HG02970 (cell line): ENCODE results near the gene PTPRF.

Experiments
- ATAC-seq: cut with Tn5 transposase; IDR thresholded peaks from one replicate; pipeline ENCODE4 v1.9.1; 2021; ENCODE audit warnings: mild to moderate bottlenecking, moderate library complexity, moderate number of reproducible peaks; ENCODE audit not compliant: unreplicated experiment, low FRiP score

Gene PTPRF

DNA sequence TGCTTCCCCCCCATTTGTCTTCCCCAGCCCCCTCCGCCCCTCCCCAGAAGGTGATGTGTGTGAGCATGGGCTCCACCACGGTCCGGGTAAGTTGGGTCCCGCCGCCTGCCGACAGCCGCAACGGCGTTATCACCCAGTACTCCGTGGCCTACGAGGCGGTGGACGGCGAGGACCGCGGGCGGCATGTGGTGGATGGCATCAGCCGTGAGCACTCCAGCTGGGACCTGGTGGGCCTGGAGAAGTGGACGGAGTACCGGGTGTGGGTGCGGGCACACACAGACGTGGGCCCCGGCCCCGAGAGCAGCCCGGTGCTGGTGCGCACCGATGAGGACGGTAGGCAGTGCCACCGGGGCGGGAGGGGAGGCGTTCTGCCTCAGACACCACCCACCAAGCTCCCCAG, 67.0 kb downstream of the PTPRF start:
- ATAC-seq = no peak

DNA sequence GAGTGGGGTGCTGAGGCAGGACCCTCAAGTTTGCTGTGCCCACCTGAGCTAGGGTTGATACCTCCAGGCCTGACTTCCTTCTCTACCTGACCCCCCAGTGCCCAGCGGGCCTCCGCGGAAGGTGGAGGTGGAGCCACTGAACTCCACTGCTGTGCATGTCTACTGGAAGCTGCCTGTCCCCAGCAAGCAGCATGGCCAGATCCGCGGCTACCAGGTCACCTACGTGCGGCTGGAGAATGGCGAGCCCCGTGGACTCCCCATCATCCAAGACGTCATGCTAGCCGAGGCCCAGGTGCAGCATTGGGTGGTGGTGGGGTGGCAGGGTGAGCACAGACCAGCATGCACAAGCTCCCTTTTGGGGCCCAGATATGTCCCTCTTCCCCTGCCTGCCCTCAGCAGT, 67.9 kb downstream of the PTPRF start:
- no peak for ATAC-seq

DNA sequence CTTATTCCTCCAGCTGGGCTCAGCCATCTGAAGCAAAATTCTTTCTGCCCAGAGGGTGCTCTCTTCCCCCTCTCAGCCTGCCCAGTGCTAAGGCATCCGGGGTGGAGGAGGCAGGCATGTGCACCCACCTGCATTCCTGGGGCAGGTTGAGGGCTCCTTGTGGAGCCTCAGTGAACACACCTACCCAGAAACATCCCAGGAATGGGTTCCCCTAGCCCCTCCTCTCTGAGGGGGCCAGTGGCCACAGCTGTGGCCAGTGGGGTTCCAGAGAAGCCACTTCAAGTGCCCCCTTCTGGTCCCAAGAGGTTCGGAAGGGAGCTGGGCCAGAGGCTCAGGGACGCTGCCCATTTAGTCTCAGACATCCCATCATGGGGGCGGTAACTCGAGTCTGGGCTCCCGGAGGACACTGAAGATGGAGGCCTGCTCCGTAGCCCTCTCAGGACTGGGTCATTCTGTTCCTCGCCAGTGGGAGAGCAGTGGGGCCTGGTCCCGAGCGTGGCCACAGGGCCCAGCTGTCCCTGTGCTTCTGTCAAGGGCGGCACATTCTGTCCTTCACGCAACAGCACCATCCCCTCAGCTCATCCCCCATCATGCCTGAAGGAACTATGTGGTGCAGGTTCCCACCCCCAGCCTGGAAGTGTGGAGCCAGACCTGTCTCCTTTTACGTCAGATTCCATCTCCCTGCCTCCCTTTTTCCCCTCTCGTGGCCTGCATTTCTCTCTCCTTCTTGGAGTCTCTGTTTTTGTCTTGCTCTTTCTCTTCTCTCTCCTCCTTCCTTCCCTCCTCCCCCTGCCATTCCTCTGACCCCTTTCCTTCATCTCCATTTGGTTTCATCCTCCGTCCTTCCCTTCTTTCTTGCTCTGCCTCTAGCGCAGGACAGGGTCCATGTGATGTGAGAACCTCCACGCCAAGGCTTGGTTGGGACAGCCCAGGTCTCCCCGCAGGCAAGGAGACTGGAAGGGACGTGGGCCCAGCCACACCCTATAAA, 69.6 kb downstream of the PTPRF start:
- no peak for ATAC-seq

DNA sequence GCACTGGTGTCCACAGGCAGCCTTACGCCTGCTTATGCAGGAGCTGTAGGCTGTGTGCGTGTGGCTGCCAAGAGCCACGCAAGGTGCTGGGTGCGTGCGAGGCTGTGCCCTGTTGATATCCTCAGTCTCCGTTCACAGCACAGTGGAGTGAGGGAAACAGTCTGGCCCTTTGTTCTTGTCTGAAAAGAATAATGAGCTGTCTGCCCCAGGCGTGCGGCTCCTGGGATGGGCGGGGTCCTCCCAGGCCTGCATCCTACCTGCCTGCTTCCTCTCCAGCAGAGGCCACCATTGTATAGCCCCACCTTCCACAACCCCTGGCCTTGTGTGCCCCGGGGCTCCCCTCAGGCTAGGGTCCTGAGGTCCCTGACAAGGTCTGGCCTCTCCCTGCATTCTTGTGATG, 72.3 kb downstream of the PTPRF start:
- ATAC-seq = no peak

DNA sequence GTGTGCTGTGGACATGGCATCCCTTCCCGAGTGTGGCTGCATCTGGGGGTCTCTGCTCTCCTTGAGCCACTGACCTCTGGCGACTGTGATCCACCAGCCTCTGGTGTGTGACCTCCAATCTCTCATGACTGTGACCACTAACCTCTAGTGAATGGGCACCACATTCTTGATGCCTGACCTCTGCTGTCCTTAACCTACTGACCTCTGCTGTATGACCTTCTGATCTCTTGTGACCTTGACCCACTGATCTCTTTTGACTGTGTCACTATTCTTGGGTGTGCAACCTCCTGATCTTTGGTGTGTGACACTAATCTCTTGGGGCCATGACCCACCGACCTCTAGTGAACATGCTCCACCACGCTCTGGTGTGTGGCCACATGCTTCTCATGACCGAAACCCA, 73.5 kb downstream of the PTPRF start:
- no peak for ATAC-seq

DNA sequence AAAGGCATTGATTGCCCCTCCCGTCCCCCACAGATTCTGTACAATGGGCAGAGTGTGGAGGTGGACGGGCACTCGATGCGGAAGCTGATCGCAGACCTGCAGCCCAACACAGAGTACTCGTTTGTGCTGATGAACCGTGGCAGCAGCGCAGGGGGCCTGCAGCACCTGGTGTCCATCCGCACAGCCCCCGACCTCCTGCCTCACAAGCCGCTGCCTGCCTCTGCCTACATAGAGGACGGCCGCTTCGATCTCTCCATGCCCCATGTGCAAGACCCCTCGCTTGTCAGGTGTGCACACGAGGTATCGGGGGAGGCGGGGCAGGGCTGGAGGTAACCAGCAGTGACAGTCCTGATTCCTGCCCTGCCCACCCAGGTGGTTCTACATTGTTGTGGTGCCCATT, 74.5 kb downstream of the PTPRF start:
- ATAC-seq = no peak

DNA sequence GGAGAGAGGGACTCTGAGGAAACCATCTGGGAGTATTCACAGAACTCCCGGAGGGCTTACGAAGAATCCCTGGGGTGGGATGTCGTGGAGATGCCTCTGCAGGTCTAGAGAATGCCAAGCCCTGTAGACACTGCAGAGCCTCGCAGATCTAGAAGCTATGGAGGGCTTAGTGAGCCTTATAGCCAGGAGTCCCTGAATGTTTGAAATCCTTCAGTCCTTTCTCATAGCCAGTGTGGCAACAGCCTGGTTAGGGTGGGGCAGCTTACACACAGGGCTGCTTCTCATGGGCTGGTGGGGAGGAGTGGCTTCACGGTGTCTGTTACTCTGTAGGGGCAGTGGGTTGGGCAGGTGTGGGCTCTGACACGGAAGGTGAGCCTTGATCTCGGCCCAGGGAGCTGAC, 75.1 kb downstream of the PTPRF start:
- no peak for ATAC-seq

DNA sequence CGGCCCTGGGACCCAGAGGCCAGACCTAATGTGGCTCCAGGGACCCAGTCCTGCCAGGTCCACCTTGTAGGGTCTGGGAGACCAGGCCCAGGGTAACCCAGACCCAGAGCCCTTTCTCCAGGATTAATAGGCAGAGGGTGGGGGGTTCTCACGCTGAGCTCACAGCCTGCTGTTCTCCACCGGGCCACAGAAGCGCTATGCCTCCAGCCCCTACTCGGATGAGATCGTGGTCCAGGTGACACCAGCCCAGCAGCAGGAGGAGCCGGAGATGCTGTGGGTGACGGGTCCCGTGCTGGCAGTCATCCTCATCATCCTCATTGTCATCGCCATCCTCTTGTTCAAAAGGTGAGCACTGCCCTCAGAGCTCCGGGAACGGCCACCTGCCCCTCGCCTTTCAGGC, 75.9 kb downstream of the PTPRF start:
- ATAC-seq = no peak

DNA sequence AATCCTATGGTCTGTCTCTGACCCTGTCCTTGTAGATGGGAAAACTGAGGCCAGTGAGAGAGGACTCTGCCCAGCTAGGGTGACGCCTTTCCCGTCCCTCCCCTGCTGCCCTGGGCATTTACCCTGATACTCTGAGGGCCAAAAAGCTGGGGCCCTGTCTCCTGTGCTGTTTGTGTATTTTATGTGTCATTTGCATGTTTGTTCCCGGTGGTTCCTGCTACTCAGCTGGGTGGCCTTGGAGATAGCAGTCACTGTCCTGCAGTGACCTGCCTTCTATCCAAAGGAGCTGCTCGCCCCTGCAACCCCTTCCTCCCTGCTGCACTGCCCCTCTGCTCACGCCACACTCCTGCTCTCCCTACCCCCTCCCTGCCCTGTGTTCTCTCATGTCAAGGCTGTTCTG, 78.1 kb downstream of the PTPRF start:
- no peak for ATAC-seq

DNA sequence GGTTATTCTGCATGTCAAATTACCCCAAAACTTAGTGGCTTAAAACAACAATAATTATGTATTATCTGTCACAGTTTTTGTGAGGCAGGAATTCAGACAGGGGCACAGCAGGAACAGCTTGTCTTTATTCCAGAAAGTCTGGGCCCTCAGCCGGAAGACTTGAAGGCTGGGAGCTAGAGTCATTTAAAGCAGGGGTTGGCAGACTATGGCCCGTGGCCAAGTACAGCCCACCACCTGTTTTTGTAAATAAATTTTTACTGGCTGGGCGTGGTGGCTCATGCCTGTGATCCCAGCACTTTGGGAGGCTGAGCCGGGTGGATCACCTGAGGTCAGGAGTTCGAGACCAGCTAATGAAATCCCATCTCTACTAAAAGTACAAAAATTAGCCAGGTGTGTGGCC, 79.7 kb downstream of the PTPRF start:
- no peak for ATAC-seq

DNA sequence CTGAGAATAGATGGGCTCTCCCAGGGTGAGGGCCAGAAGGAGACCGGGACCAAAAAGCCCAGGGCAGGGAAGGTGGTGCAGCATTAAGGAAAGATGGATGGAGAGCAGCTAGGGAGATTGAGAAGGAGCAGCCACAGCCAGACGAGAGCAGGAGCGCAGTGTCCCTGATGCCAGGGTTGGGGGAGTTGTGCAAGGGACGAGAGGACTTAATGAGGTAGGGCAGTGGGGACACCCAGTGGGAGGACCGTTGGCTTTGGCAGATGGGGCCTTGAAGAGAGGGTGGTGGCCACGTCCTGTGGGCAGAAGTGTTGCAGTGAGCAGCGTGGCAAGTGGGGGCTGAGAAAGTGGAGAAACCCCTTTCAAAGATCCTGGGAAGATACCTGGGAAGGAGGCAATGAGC, 81.3 kb downstream of the PTPRF start:
- ATAC-seq = no peak

DNA sequence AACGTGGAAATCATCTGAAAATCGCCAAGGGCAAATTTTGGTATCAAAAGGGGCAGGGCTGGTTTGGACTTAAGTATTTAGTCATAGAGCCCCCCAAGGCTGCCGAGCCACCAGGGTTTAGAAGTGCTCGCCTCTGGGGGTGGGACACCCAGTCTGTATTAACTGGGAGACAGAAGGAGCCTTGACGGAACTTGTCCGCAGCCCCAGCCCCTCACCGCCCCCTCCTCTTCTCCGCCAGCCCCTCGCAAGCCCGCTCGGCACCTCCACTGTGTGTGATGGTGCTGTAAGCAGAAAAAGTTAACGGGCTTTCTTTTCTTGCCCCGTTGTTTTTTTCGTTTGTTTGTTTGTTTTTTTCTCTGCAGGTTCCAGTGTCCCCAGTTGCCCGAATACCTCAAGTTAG, 81.7 kb downstream of the PTPRF start:
- ATAC-seq = no peak

DNA sequence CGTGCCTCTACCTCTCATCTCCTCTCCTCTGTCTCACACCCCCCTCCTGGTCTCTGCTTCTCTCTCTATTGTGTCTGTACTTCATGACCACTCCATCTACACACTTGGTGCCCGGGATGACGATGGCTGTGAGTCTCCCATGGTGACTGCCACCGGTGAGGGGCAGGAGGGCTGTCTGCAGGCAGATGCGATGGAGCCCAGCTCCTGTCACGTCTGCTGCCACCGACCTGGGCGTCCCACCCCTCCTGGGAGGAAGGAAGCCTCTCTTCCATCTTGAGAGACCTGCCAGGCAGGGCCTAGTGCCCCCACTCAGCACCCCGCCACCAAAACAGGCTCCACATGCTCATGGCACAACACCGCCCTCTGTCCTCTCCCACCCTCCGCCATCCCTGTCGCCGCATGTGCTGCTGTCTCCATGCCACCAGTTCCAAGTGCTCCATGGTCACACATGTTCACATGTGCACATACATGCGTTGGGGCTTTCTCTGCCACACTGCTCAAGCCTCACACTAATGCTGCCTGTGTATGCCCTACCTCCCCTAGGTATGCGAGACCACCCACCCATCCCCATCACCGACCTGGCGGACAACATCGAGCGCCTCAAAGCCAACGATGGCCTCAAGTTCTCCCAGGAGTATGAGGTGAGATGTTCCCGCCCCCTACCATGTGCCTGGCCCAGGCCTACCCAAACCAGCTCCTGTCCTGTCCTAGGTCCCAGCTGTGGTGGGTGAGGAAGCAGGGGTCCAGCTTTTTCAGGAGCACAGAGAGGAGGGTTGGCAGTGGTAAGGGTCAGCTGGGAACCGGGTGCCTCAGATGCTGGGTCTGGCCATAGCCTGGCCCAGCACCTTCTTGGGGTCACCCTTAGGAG, 82.6 kb downstream of the PTPRF start:
- no peak for ATAC-seq

DNA sequence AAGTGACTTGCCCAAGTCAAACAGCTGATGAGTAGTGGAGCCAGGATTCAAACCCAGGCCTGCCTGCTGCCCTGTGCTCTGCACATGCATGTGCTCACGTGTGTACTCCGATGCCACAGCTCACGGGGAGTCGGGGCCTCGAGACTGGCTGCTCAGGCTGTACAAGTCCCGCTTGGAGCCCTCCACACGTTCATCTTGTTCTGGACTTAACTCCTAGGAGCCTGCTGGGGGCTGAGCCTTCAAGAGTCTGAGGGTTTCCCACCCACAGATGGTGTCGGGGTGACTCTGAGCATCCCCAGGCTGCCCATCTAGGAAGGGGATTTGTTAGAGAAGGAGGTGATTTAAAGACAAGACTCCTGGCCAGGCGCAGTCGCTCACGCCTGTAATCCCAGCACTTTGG, 83.5 kb downstream of the PTPRF start:
- ATAC-seq = no peak

DNA sequence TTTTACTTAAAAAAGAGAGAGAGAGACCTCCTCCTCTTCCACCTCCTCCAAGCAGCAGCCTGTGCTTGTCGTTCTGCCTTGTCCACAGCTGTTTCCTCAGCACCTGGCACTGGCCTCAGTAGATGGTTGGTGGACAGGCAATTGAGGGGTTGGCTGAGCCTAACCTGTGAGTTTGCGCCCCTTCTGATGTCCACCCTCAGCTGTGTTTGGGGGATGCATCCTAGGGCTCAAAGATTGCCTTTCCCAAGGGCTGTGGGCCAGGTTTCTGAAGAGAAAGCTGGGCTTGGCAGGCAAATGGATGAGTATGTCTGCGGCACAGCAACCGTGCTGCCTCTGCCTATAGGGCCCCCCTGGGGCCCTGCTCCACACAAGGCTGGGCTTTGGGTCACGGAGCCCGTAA, 84.2 kb downstream of the PTPRF start:
- ATAC-seq = no peak

DNA sequence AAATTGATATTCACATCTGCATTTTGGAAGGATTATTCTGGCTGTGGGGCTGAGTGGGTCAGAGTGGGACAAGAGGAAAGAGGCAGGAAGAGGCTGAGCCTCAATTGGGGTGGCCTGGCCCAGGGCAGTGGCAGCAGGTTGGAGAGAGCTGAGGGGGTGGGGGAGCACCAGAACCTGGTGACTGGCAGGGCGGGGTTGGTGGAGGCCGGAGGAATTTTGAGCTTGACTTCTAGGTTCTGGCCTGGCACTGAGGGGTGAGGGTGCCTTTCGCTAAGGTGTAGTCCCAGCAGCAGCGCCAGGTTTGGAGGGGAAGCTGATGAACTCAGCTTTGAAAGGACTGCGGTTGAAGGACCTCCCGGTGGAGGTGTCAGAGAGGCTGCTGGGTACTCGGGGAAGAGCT, 85.7 kb downstream of the PTPRF start:
- ATAC-seq = no peak

DNA sequence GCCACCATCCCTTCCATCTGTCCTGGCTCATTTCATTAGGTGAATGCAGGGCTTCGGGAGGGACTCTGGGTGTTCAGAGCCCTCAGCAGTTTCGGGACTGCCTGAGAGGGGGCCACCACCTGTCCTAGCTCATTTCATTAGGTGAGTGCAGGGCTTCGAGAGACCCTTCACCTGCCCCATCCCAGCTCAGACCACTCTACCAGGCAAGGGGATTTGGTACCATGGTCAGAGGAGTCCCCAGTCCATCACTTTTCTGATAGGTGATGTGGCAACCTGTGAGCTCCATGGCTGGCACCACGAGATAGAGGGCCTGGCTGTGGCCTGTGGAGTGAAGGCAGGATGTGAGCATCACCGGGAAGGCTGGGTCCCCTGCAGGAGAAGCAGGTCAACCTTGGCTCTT, 86.3 kb downstream of the PTPRF start:
- no peak for ATAC-seq

DNA sequence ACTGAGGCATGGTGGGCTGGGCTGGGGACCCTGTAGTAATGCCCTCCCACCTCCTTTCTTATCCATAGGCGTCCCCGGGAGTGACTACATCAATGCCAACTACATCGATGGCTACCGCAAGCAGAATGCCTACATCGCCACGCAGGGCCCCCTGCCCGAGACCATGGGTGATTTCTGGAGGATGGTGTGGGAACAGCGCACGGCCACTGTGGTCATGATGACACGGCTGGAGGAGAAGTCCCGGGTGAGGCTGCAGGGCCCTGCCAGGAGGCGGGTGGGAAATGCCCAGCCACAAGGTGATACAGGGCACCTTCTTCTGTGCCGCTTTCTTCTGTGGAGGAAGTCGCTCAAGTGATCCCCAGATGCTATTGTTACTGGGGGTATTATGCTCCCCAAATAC, 87.0 kb downstream of the PTPRF start:
- ATAC-seq = no peak

DNA sequence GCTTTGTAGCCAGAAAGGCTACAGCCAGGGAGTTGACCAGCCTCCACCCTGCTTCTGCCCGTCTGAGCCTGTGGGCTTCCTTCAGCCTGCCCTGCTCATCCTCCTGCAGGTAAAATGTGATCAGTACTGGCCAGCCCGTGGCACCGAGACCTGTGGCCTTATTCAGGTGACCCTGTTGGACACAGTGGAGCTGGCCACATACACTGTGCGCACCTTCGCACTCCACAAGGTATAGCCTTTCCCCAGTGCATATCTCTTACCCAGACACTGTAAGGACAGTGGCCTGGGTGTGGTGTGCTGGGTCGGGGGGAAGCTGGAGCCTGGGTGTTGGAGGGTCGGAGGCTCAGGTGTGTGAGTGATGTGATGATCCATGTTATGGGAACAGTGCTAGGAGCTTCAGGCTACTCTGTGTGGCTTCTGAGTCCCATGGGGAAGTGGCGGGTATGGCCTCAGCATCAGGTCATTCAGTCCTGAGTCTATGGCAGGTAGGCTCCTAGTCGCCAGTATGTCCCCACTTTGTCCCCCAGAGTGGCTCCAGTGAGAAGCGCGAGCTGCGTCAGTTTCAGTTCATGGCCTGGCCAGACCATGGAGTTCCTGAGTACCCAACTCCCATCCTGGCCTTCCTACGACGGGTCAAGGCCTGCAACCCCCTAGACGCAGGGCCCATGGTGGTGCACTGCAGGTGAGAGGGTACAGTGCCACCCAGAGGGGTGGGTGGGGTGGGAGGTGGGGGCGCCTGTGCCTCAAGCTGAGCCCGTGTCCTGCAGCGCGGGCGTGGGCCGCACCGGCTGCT, 88.0 kb downstream of the PTPRF start:
- no peak for ATAC-seq

DNA sequence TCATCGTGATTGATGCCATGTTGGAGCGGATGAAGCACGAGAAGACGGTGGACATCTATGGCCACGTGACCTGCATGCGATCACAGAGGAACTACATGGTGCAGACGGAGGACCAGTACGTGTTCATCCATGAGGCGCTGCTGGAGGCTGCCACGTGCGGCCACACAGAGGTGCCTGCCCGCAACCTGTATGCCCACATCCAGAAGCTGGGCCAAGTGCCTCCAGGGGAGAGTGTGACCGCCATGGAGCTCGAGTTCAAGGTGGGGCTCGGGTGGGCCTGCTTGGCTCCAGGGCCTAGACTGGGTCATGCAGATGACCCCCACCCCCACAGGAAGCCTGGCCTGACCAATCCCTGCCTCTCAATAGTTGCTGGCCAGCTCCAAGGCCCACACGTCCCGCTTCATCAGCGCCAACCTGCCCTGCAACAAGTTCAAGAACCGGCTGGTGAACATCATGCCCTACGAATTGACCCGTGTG, 88.7 kb downstream of the PTPRF start:
- ATAC-seq = no peak
